GM15510 (cell line): ENCODE measurements around the gene LTBP4.

Experiments
- POLR2A ChIP-seq: IDR thresholded peaks from 3 replicates; pipeline ENCODE4 v1.6.1; 2011; ENCODE audit warnings: borderline replicate concordance; ENCODE audit not compliant: insufficient read length; ENCODE audit errors: extremely low read depth

LTBP4 gene

GRCh38 chr19:40585982-40586422 lies 15.2 kb upstream of the LTBP4 start:
- no peak for TF ChIP-seq POLR2A

- TF ChIP-seq POLR2A = no peak
Measured at GRCh38 chr19:40586611-40587010, 14.6 kb upstream of the LTBP4 start.

DNA sequence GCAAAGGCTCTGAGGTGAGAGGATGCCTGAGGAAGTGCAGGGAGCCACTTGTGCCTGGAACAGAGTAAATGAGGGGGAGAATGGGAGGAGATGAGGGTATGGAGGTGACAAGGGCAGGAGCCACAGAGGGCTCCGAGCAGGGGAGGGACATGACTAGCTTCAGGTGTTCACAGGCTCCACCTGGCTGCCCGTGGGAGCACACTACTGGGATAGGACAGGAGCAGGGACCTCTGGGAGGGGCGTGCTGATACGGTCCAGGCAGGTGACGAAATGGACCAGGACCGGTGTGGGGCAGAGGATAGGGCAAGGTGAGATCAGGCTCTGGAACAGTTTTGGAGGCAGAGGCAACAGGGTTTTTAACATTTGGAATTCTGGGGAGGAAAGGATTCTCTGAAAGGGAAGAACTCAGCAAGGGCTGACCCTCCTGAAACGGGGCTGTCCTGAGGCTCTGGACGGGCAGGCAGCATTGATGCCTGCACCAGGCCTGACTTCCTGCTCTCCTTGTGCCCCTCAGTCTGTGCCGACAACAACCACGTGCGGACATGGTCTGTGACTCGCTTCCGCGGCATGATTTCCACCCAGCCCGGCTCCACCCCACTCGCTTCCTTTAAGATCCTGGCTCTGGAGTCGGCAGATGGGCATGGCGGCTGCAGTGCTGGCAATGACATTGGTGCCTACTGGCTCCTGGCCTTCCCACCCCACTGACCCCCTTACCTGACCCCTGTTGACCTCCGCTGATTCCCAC lies 12.9 kb upstream of the LTBP4 start:
- no peak for TF ChIP-seq POLR2A

DNA sequence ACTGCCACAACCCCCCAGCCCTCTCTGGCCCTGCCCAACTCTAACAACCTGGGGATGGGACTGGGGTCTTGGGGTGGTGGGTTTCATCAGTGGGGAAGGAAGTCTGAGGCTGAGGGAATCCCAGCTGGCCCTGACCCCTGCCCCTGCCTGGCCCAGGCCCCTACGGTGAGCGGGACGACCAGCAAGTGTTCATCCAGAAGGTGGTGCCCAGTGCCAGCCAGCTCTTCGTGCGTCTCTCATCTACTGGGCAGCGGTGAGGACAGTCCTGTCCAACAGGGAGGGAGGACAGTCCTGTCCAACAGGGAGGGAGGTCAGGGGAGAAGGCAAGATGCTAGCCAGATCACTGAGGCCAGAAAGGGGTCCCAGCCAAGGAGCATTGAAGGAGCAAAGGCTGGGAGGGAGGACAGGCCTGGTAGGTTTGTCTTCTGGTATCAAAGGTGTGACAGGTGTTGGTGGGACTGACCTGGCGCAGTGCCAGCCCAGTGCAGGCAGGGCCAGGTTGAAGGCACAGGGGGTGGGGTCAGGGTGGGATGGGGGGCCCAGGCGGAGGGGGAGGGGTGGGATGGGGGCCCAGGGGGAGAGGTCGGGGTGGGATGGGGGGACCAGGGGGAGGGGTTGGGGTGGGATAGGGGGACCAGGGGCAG lies 12.1 kb upstream of the LTBP4 start:
- TF ChIP-seq POLR2A = no peak

DNA sequence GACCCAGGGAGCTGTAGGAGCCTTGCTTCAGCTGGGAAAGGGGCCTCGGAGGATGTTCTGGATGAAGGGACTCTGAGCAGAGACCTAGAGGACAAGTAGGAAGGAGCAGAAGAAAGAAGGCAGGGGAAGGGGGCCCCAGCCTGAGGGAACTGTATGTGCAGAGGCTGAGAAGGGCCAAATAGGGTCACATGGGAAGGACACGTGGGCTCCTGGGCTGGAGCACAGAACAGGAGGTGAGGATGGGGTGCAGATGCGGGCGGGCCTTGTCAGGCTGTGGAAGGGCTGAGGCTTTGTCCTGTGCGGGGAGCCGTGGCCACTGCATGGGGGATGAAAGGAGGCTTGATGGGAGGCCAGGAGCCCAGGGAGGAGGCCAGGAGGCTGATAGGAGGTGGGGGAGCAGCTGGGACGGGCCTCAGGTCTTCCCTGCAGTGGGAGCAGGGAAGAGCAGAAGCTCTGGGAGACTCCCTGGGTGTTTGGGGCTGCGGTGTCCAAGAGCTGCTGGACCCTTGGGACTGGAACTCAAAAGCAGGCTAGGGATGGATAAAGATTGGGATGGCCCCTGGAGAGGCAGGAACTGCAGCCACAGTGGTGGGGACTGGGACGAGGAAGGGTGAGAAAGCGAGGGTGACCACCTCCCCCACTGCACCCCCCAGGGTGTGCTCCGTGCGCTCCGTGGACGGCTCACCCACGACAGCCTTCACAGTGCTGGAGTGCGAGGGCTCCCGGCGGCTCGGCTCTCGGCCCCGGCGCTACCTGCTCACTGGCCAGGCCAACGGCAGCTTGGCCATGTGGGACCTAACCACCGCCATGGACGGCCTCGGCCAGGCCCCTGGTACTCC lies 11.4 kb upstream of the LTBP4 start:
- TF ChIP-seq POLR2A = no peak

DNA sequence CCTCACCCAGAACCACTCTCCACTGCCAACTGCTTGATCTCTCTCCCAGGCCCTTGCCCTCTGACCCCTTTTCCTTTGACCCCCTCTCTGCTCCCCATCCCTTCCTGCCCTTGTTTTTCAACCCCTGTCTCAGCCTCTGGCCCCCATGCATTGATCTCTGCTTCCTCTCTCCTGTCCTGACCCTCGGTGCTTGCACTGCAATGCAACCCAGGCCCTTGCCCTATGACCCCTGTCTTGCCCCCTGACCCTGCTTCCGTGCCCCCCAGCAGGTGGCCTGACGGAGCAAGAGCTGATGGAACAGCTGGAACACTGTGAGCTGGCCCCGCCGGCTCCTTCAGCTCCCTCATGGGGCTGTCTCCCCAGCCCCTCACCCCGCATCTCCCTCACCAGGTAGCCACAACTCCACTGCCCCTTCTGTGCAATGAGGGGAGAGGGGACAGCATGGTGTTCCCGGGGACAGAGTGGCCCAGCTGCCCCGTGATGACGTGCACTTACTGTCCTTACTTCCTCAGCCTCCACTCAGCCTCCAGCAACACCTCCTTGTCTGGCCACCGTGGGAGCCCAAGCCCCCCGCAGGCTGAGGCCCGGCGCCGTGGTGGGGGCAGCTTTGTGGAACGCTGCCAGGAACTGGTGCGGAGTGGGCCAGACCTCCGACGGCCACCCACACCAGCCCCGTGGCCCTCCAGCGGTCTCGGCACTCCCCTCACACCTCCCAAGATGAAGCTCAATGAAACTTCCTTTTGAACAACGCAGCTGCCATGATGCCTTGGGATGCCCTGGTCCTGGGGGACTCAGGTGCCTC lies 10.5 kb upstream of the LTBP4 start:
- no peak for TF ChIP-seq POLR2A

GRCh38 chr19:40592170-40592569 lies 9.0 kb upstream of the LTBP4 start:
- no peak for TF ChIP-seq POLR2A

GRCh38 chr19:40594255-40594654 lies 6.9 kb upstream of the LTBP4 start:
- no peak for TF ChIP-seq POLR2A

- no peak for TF ChIP-seq POLR2A
Measured at GRCh38 chr19:40594657-40595091, 6.5 kb upstream of the LTBP4 start.

GRCh38 chr19:40596608-40597328 lies 4.4 kb upstream of the LTBP4 start:
- TF ChIP-seq POLR2A = no peak

- TF ChIP-seq POLR2A = no peak
Measured at GRCh38 chr19:40597329-40597838, 3.8 kb upstream of the LTBP4 start.

GRCh38 chr19:40598121-40598917 lies 2.9 kb upstream of the LTBP4 start:
- TF ChIP-seq POLR2A = no peak

GRCh38 chr19:40598918-40599307 lies 2.3 kb upstream of the LTBP4 start:
- no peak for TF ChIP-seq POLR2A
